ENCODE data around the gene ROBO1. TPM values are rescaled to one million over a fixed set of nuclear protein-coding genes. Genes with fewer than 3 reads are reported as not detected.
A peak's percentile ranks its signal among the peaks of the same experiment; 100 is the strongest.
"Not testable (repeated sequence)": the region's sequence is repeated elsewhere in the genome, so short reads cannot be mapped to it uniquely, and the experiment has no call there.

ROBO1 gene
- 31.7 TPM for total RNA-seq

DNA sequence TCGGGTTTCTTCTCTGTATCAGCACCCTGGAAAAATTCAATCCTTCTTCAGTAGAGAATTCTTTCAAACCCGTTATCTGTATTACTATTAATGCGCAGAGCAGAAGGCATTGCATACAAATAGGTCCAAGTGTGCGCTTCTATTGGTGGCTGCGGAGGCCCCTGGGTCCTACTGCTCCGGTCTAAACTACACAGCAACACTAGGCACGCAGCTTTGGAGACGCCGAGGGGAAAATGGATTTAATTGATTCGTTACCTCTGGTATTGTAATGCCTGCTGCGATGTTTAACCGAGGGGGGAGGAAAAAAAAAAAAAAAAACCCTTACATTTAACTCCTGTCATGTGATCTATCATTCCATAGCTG, at the start of gene ROBO1:
ROBO1 (minus strand) TSS at position 94 of the 363 bp plus-strand sequence.
- ATAC-seq = no peak
- intact Hi-C loops (cut with DNase I) = no loop called here
- no peak for DNase-seq (ENCODE audit: low spot score)

DNA sequence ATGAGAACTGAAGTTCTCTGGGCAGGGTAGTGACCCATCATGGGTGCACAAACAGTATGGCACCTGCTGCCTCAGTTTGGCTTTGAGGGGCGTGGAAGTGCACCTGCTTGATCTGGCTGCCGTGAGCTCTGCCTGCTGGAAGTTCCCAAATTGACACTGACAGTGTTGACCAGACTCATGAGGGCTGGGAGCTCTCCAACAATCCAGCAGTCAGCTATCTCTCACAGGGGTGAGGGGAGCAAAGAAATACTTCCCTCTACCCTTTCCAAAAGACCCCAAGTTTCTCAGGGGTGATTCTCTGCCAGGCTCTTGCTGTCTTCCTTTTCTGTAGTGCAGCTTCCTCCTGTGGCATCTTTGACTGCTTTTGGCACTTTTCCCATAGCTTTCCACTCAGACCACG, 49.4 kb upstream of the ROBO1 start:
- intact Hi-C loops (cut with DNase I) = no loop called here

GRCh38 chr3:79815478-79815877, 47.7 kb upstream of the ROBO1 start:
- intact Hi-C loops (cut with DNase I) = no loop called here
- no peak for ATAC-seq
- no peak for DNase-seq (ENCODE audit: low spot score)

More for the DNA sequence above, 49.4 kb upstream of the ROBO1 start:
- DNase-seq (ENCODE audit: low spot score) (no peak), ATAC-seq (no peak)

DNA sequence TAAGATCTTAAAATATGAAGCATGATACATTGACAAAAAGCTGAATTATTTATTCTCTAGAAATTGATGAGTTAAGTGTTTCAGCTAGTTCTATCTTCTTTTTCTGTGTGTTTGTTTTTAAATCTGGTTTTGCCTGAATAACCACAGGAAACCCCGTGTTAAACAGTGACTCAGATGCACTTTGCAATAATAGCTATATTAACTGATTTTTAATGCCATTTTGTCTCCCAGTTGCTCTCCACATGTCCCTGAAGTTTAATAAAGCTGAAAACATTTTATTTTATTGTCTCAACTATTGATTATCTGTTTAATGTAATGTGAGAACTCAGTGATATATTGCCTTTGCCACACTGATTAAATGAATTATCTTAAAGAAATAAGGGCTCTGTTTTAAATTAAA, 42.8 kb upstream of the ROBO1 start:
- no peak for ATAC-seq

GRCh38 chr3:79810092-79810491, 42.3 kb upstream of the ROBO1 start:
- no peak for ATAC-seq
- no peak for DNase-seq (ENCODE audit: low spot score)
- intact Hi-C loops (cut with DNase I) = no loop called here

More for the DNA sequence above, 42.8 kb upstream of the ROBO1 start:
- DNase-seq (ENCODE audit: low spot score) = no peak
- intact Hi-C loops (cut with DNase I) = no loop called here

DNA sequence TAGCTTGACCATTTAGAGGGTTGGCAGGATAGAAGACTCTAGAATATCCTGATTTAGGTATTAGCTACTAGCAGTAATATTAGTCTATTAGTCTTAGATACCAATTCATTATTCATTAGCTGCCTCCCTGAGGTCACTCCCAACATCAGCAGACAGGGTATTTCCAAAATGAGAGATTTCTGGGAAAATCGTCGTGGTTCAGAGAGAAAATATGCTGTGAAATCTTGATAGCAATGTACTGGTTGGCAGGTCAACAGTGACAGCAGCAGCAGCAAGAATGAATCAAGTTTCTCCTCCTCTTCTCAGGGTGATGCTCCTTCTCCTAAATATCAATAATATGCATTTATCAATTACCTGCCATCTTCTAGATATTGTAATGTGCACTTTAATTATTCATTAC, 41.3 kb upstream of the ROBO1 start:
- intact Hi-C loops (cut with DNase I) = no loop called here
- DNase-seq (ENCODE audit: low spot score) (no peak), ATAC-seq (no peak)

- intact Hi-C loops (cut with DNase I) = no loop called here
- DNase-seq (ENCODE audit: low spot score) (no peak), ATAC-seq (no peak)
These were observed 40.7 kb upstream of the ROBO1 start for GRCh38 chr3:79808515-79808914.

DNA sequence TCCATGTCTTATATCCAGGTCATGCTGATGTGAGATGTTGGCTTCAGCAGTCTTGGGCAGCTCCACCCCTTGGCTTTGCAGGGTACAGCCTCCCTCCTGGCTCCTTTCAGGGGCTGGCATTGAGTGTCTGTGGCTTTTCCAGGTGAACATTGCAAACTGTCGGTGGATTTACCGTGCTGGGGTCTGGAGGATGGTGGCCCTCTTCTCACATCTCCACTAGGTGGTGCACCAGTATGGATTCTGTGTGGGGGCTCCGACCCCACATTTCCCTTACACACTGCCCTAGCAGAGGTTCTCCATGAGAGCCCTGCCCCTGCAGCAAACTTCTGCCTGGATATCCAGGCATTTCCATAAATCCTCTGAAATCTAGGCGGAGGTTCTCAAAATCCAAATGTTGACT, 22.4 kb upstream of the ROBO1 start:
- DNase-seq (ENCODE audit: low spot score); intact Hi-C loops (cut with DNase I); ATAC-seq: not testable (repeated sequence)

DNA sequence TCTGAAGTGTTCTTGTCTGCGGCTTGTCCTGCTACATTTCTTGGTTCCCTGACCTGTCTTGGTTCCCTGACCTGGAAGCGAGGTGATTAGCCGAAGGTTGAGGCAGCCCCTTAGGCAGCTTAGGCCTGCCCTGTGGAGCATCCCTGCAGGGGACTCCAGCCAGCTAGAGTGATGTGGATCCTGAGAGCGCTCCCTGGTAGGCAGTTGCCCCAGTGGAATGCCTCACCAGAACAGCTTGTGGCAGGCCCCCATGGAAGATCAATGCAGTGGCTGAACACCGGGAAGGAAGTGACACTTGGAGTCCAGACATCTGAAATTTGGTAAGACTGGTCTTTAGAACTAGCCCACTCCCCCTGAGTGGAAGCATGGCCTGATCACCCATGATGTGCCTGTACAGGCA, 5.5 kb upstream of the ROBO1 start:
- DNase-seq (ENCODE audit: low spot score) (no peak), ATAC-seq (no peak)
- intact Hi-C loops (cut with DNase I) = no loop called here

- DNase-seq (ENCODE audit: low spot score) = no peak
- ATAC-seq = no peak
- intact Hi-C loops (cut with DNase I) = no loop called here
These were observed 1.4 kb upstream of the ROBO1 start for GRCh38 chr3:79769229-79769628.

DNA sequence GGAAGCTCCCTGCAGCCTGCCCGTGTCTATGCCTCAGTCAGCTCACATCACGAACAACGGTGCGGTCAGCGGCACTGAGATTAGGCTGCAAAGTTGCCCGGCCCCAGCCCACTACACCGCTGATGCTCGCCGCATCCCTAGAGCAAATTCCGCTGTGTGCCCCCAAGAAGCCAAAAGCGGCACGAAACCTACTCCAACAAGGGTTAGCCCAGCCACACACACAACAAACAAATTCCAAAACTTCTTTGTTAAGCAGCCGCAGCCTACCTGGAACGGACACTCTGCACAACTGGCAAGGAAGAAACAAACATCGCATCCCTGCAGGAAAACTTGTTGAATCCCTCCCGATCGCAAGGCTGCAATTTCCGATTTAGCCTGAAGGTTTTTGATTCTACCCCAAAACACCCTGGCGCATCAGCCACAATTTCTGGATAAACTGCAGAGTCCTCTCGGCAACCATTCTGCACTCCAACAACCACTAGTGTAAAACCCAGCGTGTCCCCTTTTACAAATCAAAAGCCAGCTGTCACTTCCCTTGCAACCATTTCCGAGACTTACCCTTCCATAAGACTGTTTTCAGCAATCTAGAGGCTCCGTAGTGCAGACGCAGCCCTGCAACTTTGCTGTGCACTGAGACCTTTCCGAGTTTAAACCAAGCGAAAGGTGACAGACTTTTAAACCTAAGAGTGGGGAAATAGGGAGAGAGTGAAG, 449 bp downstream of the ROBO1 start:
- ATAC-seq = no peak
- intact Hi-C loops (cut with DNase I) = no loop called here
- DNase-seq (ENCODE audit: low spot score) = no peak

GRCh38 chr3:79766496-79767193, 1.2 kb downstream of the ROBO1 start:
- ATAC-seq = no peak
- intact Hi-C loops (cut with DNase I) = no loop called here

GRCh38 chr3:79765911-79766310, 1.9 kb downstream of the ROBO1 start:
- DNase-seq (ENCODE audit: low spot score) (no peak), ATAC-seq (no peak)
- intact Hi-C loops (cut with DNase I) = no loop called here

More at GRCh38 chr3:79766496-79767193, 1.2 kb downstream of the ROBO1 start:
- DNase-seq (ENCODE audit: low spot score) = no peak

- no peak for DNase-seq (ENCODE audit: low spot score)
- ATAC-seq = no peak
- intact Hi-C loops (cut with DNase I) = no loop called here
These were observed 6.4 kb downstream of the ROBO1 start for GRCh38 chr3:79761441-79761840.

DNA sequence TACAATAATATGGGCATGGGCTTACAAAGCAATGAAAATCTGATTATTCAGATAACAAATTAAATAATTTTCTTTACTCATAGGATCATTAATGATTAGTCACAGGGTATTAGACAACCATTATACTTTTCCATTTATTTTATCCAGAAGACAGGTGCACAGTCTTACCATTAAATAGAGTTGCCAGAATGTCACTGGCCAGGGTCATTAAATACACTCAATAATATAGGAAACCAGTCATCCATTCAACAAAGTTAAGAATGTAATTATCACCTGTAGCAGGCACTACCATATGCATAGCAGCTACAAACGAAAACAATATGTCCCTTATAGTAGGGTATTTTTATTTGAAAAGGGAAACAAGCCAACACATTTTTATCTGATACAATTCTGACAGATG, 16.1 kb downstream of the ROBO1 start:
- DNase-seq (ENCODE audit: low spot score) (no peak), ATAC-seq (no peak)
- intact Hi-C loops (cut with DNase I) = no loop called here

- DNase-seq (ENCODE audit: low spot score) (no peak), ATAC-seq (no peak)
- intact Hi-C loops (cut with DNase I) = no loop called here
These were observed 30.3 kb downstream of the ROBO1 start for GRCh38 chr3:79737530-79737929.

GRCh38 chr3:79729096-79729495, 38.7 kb downstream of the ROBO1 start:
- ATAC-seq (no peak), DNase-seq (ENCODE audit: low spot score) (peak; percentile 62)
- intact Hi-C loops (cut with DNase I) = no loop called here

GRCh38 chr3:79726786-79727185, 41.0 kb downstream of the ROBO1 start:
- DNase-seq (ENCODE audit: low spot score) (no peak), ATAC-seq (no peak)
- intact Hi-C loops (cut with DNase I) = no loop called here

GRCh38 chr3:79724206-79724605, 43.6 kb downstream of the ROBO1 start:
- ATAC-seq = no peak
- intact Hi-C loops (cut with DNase I) = no loop called here
- no peak for DNase-seq (ENCODE audit: low spot score)

- intact Hi-C loops (cut with DNase I) = no loop called here
- DNase-seq (ENCODE audit: low spot score) = no peak
- no peak for ATAC-seq
These were observed 77.7 kb downstream of the ROBO1 start for GRCh38 chr3:79690072-79690471.

DNA sequence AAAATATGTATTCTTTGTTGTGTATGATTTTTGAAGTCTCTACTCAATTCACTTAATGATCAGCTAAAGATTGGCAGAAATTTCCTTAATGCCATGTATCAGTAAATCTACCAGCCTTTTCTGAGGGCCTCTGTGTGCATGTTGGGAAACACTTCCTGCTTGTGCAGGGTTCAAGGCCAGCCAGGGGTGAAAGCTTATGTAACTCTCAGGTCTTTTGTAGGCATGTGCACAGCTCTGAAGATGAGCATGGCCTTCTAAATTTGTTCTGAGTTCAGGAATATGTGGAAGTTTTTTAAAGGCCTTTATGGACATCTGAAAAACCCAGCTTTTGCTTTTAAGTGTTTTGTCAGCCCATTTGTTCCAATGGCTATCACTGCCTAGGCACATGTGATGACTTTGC, 82.7 kb downstream of the ROBO1 start:
- DNase-seq (ENCODE audit: low spot score) (no peak), ATAC-seq (no peak)
- intact Hi-C loops (cut with DNase I) = no loop called here

Measured in sciatic nerve (tissue), 2 donors.